BLaER1 (cell line): ENCODE data around the gene SLC7A9.

ENCODE experiments used
- H3K27ac ChIP-seq: shearing (Covaris generic); formaldehyde crosslinking; 2 replicates; pipeline ENCODE4 v1.8.1; 2022
- H3K27me3 ChIP-seq: shearing (Covaris generic); formaldehyde crosslinking; 2 replicates; pipeline ENCODE4 v1.8.1; 2022
- H3K36me3 ChIP-seq: shearing (Covaris generic); formaldehyde crosslinking; 2 replicates; pipeline ENCODE4 v1.8.1; 2022
- H3K4me1 ChIP-seq: shearing (Covaris generic); formaldehyde crosslinking; 2 replicates; pipeline ENCODE4 v1.8.1; 2022
- H3K4me2 ChIP-seq: shearing (Covaris generic); formaldehyde crosslinking; 2 replicates; pipeline ENCODE4 v1.8.1; 2022
- H3K4me3 ChIP-seq: shearing (Covaris generic); formaldehyde crosslinking; 2 replicates; pipeline ENCODE4 v1.8.1; 2022
- H3K9ac ChIP-seq: shearing (Covaris generic); formaldehyde crosslinking; 2 replicates; pipeline ENCODE4 v1.8.1; 2022
- H3K9me3 ChIP-seq: shearing (Covaris generic); formaldehyde crosslinking; 2 replicates; pipeline ENCODE4 v1.8.1; 2022
- H4K20me1 ChIP-seq: shearing (Covaris generic); formaldehyde crosslinking; 2 replicates; pipeline ENCODE4 v1.8.1; 2022
- Cebpa-rat ChIP-seq: shearing (Covaris generic); IDR thresholded peaks from 2 replicates; pipeline ENCODE4 v1.8.1; 2022

Gene SLC7A9

GRCh38 chr19:32828643-32829344 lies 40.8 kb downstream of the SLC7A9 start:
- Histone ChIP-seq H3K4me1 (no peaks in the 10 kb centered on the region), H4K20me1 (no peaks in the 10 kb centered on the region), H3K9me3 (no peaks in the 10 kb centered on the region), H3K9ac (no peak overlapping the region), H3K36me3 (no peaks in the 10 kb centered on the region), H3K4me2 (no peak overlapping the region), H3K27me3 (no peaks in the 10 kb centered on the region), H3K4me3 (no peak overlapping the region), H3K27ac (no peak overlapping the region)
- TF ChIP-seq Cebpa-rat: no peak

GRCh38 chr19:32828139-32828538 lies 41.4 kb downstream of the SLC7A9 start:
- TF ChIP-seq Cebpa-rat: no peak
- no peaks in the 10 kb centered on the region for H3K9me3 ChIP-seq
- H3K9ac ChIP-seq: no peak overlapping the region
- H3K36me3 ChIP-seq: no peaks in the 10 kb centered on the region
- no peak overlapping the region for H3K4me2 ChIP-seq
- H3K4me1 ChIP-seq: no peaks in the 10 kb centered on the region
- no peaks in the 10 kb centered on the region for H3K27me3 ChIP-seq
- no peaks in the 10 kb centered on the region for H4K20me1 ChIP-seq
- no peak overlapping the region for H3K27ac ChIP-seq
- H3K4me3 ChIP-seq: no peak overlapping the region

GRCh38 chr19:32824916-32825608 lies 44.5 kb downstream of the SLC7A9 start:
- Histone ChIP-seq H3K4me1 (peaks cover 12% of the 10 kb centered on the region), H3K9ac (no peak overlapping the region), H3K36me3 (no peaks in the 10 kb centered on the region), H3K27me3 (no peaks in the 10 kb centered on the region), H3K4me2 (peak overlapping the region; percentile 8; the same call in 1 of the 2 replicates), H3K9me3 (no peaks in the 10 kb centered on the region), H3K4me3 (no peak overlapping the region), H4K20me1 (no peaks in the 10 kb centered on the region), H3K27ac (no peak overlapping the region)
- TF ChIP-seq Cebpa-rat: no peak

GRCh38 chr19:32824191-32824751 lies 45.3 kb downstream of the SLC7A9 start:
- no peaks in the 10 kb centered on the region for H3K27me3 ChIP-seq
- H3K9me3 ChIP-seq: no peaks in the 10 kb centered on the region
- no peaks in the 10 kb centered on the region for H4K20me1 ChIP-seq
- no peak overlapping the region for H3K4me3 ChIP-seq
- no peak overlapping the region for H3K27ac ChIP-seq
- no peak overlapping the region for H3K9ac ChIP-seq
- no peak for TF ChIP-seq Cebpa-rat
- peak overlapping the region; percentile 8; the same call in 1 of the 2 replicates for H3K4me2 ChIP-seq
- H3K4me1 ChIP-seq: peaks cover 20% of the 10 kb centered on the region
- no peaks in the 10 kb centered on the region for H3K36me3 ChIP-seq

DNA sequence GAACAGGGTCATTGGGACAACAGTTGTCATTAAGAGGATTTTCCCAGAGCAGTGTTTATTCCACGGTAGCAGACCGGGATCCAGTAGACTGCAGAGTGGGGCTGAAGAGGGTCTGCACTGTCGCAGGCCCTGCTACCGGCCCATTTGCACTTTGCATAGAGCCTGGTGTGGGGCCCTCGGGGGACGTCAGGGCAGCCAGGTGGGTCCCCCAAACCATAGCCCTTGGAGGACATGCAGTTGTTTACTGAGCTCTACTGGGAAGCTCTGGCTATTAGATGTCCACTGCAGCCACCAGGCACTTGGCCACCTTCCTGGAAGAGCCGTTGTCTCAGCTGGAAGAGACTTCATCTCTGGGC lies 45.8 kb downstream of the SLC7A9 start:
- H3K27ac ChIP-seq: no peak overlapping the region
- no peak overlapping the region for H3K9ac ChIP-seq
- H3K27me3 ChIP-seq: no peaks in the 10 kb centered on the region
- no peak overlapping the region for H3K4me2 ChIP-seq
- H3K4me1 ChIP-seq: peaks cover 21% of the 10 kb centered on the region
- no peaks in the 10 kb centered on the region for H4K20me1 ChIP-seq
- no peaks in the 10 kb centered on the region for H3K9me3 ChIP-seq
- no peaks in the 10 kb centered on the region for H3K36me3 ChIP-seq
- H3K4me3 ChIP-seq: no peak overlapping the region
- TF ChIP-seq Cebpa-rat: no peak

DNA sequence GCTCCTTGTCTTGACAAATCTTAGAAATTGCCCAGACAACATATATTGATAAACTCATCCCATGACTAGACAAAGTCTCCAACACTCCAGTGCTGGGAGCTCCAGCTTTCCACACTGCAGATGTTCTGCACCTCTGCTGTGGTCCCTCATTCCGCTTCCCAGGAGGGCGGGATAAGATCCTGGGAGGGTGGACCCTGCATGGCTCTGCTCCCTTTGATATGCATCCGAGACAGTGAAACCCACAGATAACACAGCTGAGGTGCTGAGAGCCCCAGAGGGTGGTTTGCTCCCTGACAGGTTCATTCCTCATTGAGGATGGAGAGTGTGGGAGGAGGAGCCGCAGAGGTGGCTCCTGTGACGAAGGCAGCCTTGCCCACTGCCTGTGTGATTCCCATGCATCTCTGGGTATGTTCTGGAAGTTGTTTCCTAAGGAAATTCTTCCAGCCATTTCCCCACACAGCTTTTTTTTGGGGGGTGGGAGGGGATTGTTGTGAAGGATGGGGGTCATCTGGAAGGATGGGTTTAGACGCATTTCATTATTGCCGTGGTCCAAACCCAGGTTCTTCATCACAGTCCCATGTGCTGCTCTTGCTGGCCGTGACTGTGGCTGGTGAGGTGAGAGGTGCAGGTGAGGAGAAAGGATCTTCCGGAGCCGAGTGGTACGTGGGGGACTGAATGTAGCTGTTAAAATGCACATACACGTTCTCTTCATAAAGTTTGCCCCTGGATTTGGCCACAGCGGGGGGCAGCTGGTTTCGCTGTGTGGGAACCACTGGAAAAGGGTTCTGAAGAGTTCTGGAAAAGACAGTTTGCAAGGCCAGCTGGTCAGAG lies 46.4 kb downstream of the SLC7A9 start:
- no peak for TF ChIP-seq Cebpa-rat
- H3K27me3 ChIP-seq: no peaks in the 10 kb centered on the region
- peaks cover 26% of the 10 kb centered on the region for H3K4me1 ChIP-seq
- H3K4me3 ChIP-seq: no peak overlapping the region
- no peaks in the 10 kb centered on the region for H3K9me3 ChIP-seq
- no peak overlapping the region for H3K4me2 ChIP-seq
- no peaks in the 10 kb centered on the region for H3K36me3 ChIP-seq
- H3K27ac ChIP-seq: no peak overlapping the region
- H3K9ac ChIP-seq: no peak overlapping the region
- no peaks in the 10 kb centered on the region for H4K20me1 ChIP-seq

- H4K20me1 ChIP-seq: no peaks in the 10 kb centered on the region
- H3K4me3 ChIP-seq: no peak overlapping the region
- H3K27ac ChIP-seq: no peak overlapping the region
- H3K9me3 ChIP-seq: no peaks in the 10 kb centered on the region
- no peak for TF ChIP-seq Cebpa-rat
- no peak overlapping the region for H3K9ac ChIP-seq
- H3K4me1 ChIP-seq: peaks cover 31% of the 10 kb centered on the region
- H3K36me3 ChIP-seq: no peaks in the 10 kb centered on the region
- peak overlapping the region; percentile 72 for H3K4me2 ChIP-seq
- no peaks in the 10 kb centered on the region for H3K27me3 ChIP-seq
Measured at GRCh38 chr19:32819419-32820400, 49.9 kb downstream of the SLC7A9 start.

- peaks cover 31% of the 10 kb centered on the region for H3K4me1 ChIP-seq
- H3K27me3 ChIP-seq: no peaks in the 10 kb centered on the region
- H3K9me3 ChIP-seq: no peaks in the 10 kb centered on the region
- no peaks in the 10 kb centered on the region for H3K36me3 ChIP-seq
- H3K9ac ChIP-seq: no peak overlapping the region
- no peaks in the 10 kb centered on the region for H4K20me1 ChIP-seq
- H3K4me3 ChIP-seq: no peak overlapping the region
- no peak overlapping the region for H3K27ac ChIP-seq
- H3K4me2 ChIP-seq: no peak overlapping the region
- TF ChIP-seq Cebpa-rat: no peak
Measured at GRCh38 chr19:32818536-32818935, 51.0 kb downstream of the SLC7A9 start.
